GM18951 (cell line): ENCODE data around the gene ADRA2B.

Source experiments
- POLR2A ChIP-seq: IDR thresholded peaks from 4 replicates; pipeline ENCODE4 v1.6.1; 2011; ENCODE audit warnings: mild to moderate bottlenecking; ENCODE audit not compliant: insufficient read length, insufficient read depth; ENCODE audit errors: extremely low read depth
- in situ Hi-C: fragments of 300-500 bp; cut with MboI; formaldehyde crosslinking; loops from one replicate; pipeline ENCODE4 v1.12.0; 2022; ENCODE audit warnings: low sequenced_read_pairs, mixed read lengths, inconsistent platforms; ENCODE audit not compliant: unreplicated experiment

Gene ADRA2B

GRCh38 chr2:96123936-96124335 lies 7.6 kb upstream of the ADRA2B start:
- TF ChIP-seq POLR2A, result no peak
- in situ Hi-C loops, result no loop called here

GRCh38 chr2:96123290-96123689 lies 6.9 kb upstream of the ADRA2B start:
- no peak for TF ChIP-seq POLR2A
- in situ Hi-C loops, result no loop called here

- in situ Hi-C loops, result no loop called here
- no peak for TF ChIP-seq POLR2A
Measured at GRCh38 chr2:96122391-96122790, 6.0 kb upstream of the ADRA2B start.

- TF ChIP-seq POLR2A, result no peak
- in situ Hi-C loops, result no loop called here
Measured at GRCh38 chr2:96121414-96121813, 5.0 kb upstream of the ADRA2B start.

GRCh38 chr2:96120991-96121390 lies 4.6 kb upstream of the ADRA2B start:
- in situ Hi-C loops, result no loop called here
- no peak for TF ChIP-seq POLR2A

GRCh38 chr2:96120091-96120720 lies 3.8 kb upstream of the ADRA2B start:
- in situ Hi-C loops, result no loop called here
- TF ChIP-seq POLR2A, result no peak

- in situ Hi-C loops, result loop anchor here (10.0 kb wide), 1 partner anchor 115 kb away; no protein-coding TSS in a partner anchor
- no peak for TF ChIP-seq POLR2A
Measured at GRCh38 chr2:96119389-96119751, 3.0 kb upstream of the ADRA2B start.

GRCh38 chr2:96118698-96119388 lies 2.5 kb upstream of the ADRA2B start:
- in situ Hi-C loops, result loop anchor here (10.0 kb wide), 1 partner anchor 114 kb away; no protein-coding TSS in a partner anchor

GRCh38 chr2:96117701-96118588 lies 1.6 kb upstream of the ADRA2B start:
- in situ Hi-C loops, result loop anchor here (10.0 kb wide), 1 partner anchor 113 kb away; no protein-coding TSS in a partner anchor
- TF ChIP-seq POLR2A, result no peak

More at GRCh38 chr2:96118698-96119388, 2.5 kb upstream of the ADRA2B start:
- TF ChIP-seq POLR2A, result no peak

GRCh38 chr2:96116879-96117533 lies 635 bp upstream of the ADRA2B start:
- no peak for TF ChIP-seq POLR2A
- in situ Hi-C loops, result loop anchor here (10.0 kb wide), 1 partner anchor 112 kb away; no protein-coding TSS in a partner anchor

GRCh38 chr2:96115631-96116423 lies 544 bp downstream of the ADRA2B start:
- TF ChIP-seq POLR2A, result no peak
- in situ Hi-C loops, result loop anchor here (10.0 kb wide), 1 partner anchor 111 kb away; no protein-coding TSS in a partner anchor
